ENCODE data around the gene EIF3J.
A peak's percentile ranks its signal among the peaks of the same experiment; 100 is the strongest.
"Not testable (repeated sequence)": the region's sequence is repeated elsewhere in the genome, so short reads cannot be mapped to it uniquely, and the experiment has no call there.

EIF3J gene

GRCh38 chr15:44541282-44541958, 4.5 kb downstream of the EIF3J start:
- DNase-seq (ENCODE audit: low read depth in 2 of 2) = no peak

GRCh38 chr15:44542596-44542995, 5.6 kb downstream of the EIF3J start:
- no peak for DNase-seq (ENCODE audit: low read depth in 2 of 2)

GRCh38 chr15:44544745-44545144, 7.8 kb downstream of the EIF3J start:
- DNase-seq (ENCODE audit: low read depth in 2 of 2) = not testable (repeated sequence)

GRCh38 chr15:44545913-44546802, 9.2 kb downstream of the EIF3J start:
- DNase-seq (ENCODE audit: low read depth in 2 of 2) = peak in 1 of 2 donors; percentile 39

- DNase-seq (ENCODE audit: low read depth in 2 of 2) = not testable (repeated sequence)
These were observed 12.2 kb downstream of the EIF3J start for GRCh38 chr15:44549152-44549551.

GRCh38 chr15:44550256-44550655, 13.3 kb downstream of the EIF3J start:
- no peak for DNase-seq (ENCODE audit: low read depth in 2 of 2)

GRCh38 chr15:44550734-44551133, 13.8 kb downstream of the EIF3J start:
- no peak for DNase-seq (ENCODE audit: low read depth in 2 of 2)

- no peak for DNase-seq (ENCODE audit: low read depth in 2 of 2)
These were observed 18.2 kb downstream of the EIF3J start for GRCh38 chr15:44554934-44555723.

GRCh38 chr15:44560926-44561325, 24.0 kb downstream of the EIF3J start:
- DNase-seq (ENCODE audit: low read depth in 2 of 2) = not testable (repeated sequence)

- DNase-seq (ENCODE audit: low read depth in 2 of 2) = no peak
These were observed 28.6 kb downstream of the EIF3J start for GRCh38 chr15:44565387-44566154.

GRCh38 chr15:44566155-44566540, 29.2 kb downstream of the EIF3J start:
- DNase-seq (ENCODE audit: low read depth in 2 of 2) = no peak

GRCh38 chr15:44568338-44568737, 31.4 kb downstream of the EIF3J start:
- DNase-seq (ENCODE audit: low read depth in 2 of 2) = no peak

- no peak for DNase-seq (ENCODE audit: low read depth in 2 of 2)
These were observed 32.4 kb downstream of the EIF3J start for GRCh38 chr15:44569316-44569715.

- DNase-seq (ENCODE audit: low read depth in 2 of 2) = no peak
These were observed 33.4 kb downstream of the EIF3J start for GRCh38 chr15:44570361-44570760.

GRCh38 chr15:44573386-44573785, 36.4 kb downstream of the EIF3J start:
- no peak for DNase-seq (ENCODE audit: low read depth in 2 of 2)

GRCh38 chr15:44574734-44575133, 37.8 kb downstream of the EIF3J start:
- no peak for DNase-seq (ENCODE audit: low read depth in 2 of 2)

GRCh38 chr15:44580105-44580504, 43.2 kb downstream of the EIF3J start:
- no peak for DNase-seq (ENCODE audit: low read depth in 2 of 2)

- DNase-seq (ENCODE audit: low read depth in 2 of 2) = peak; percentile 48 to 51
These were observed 47.3 kb downstream of the EIF3J start for GRCh38 chr15:44584162-44584749.

- DNase-seq (ENCODE audit: low read depth in 2 of 2) = no peak
These were observed 48.7 kb downstream of the EIF3J start for GRCh38 chr15:44585633-44586032.

- DNase-seq (ENCODE audit: low read depth in 2 of 2) = no peak
These were observed 51.6 kb downstream of the EIF3J start for GRCh38 chr15:44588541-44588940.

- DNase-seq (ENCODE audit: low read depth in 2 of 2) = no peak
These were observed 54.4 kb downstream of the EIF3J start for GRCh38 chr15:44591326-44591725.
